RWPE2 (cell line): ENCODE results near the gene MESP2.

ENCODE experiments used
- ATAC-seq: fragments of 200-7000 bp; cut with Tn5 transposase; 3 replicates; pipeline ENCODE4 v1.9.1; 2021; ENCODE audit warnings: low read depth
- DNase-seq: peaks from one replicate; pipeline ENCODE4 v3.0.0-alpha.2; 2020; ENCODE audit warnings: low spot score
- H3K27ac ChIP-seq: fragments of 450-650 bp; 2 replicates; pipeline ENCODE4 v1.5.1; 2017; ENCODE audit warnings: mild to moderate bottlenecking; ENCODE audit not compliant: poor library complexity, severe bottlenecking
- H3K27me3 ChIP-seq: fragments of 250-450 bp; sonication (Bioruptor Pico); 2 replicates; pipeline ENCODE4 v1.5.1; 2021; ENCODE audit warnings: mild to moderate bottlenecking, moderate library complexity; ENCODE audit not compliant: insufficient read depth, poor library complexity, severe bottlenecking
- H3K36me3 ChIP-seq: fragments of 250-450 bp; sonication (Bioruptor Pico); 2 replicates; pipeline ENCODE4 v1.5.1; 2020; ENCODE audit warnings: low read depth, mild to moderate bottlenecking, moderate library complexity
- H3K4me1 ChIP-seq: fragments of 250-450 bp; sonication (Bioruptor Pico); 2 replicates; pipeline ENCODE4 v1.5.1; 2021; ENCODE audit warnings: mild to moderate bottlenecking, moderate library complexity; ENCODE audit not compliant: insufficient read depth, poor library complexity, severe bottlenecking
- H3K4me3 ChIP-seq: fragments of 250-450 bp; sonication (Bioruptor Pico); 2 replicates; pipeline ENCODE4 v1.5.1; 2021; ENCODE audit warnings: mild to moderate bottlenecking, moderate library complexity; ENCODE audit not compliant: severe bottlenecking
- H3K9me3 ChIP-seq: fragments of 250-450 bp; sonication (Bioruptor Pico); 2 replicates; pipeline ENCODE4 v1.5.1; 2021; ENCODE audit warnings: mild to moderate bottlenecking, moderate library complexity; ENCODE audit not compliant: severe bottlenecking
- CTCF ChIP-seq: fragments of 450-650 bp; IDR thresholded peaks from one replicate; pipeline ENCODE4 v1.5.1; 2017; ENCODE audit warnings: mild to moderate bottlenecking, moderate library complexity; ENCODE audit not compliant: poor library complexity, severe bottlenecking

Gene MESP2

GRCh38 chr15:89783111-89783860 is 7.2 kb downstream of the MESP2 start:
- Histone ChIP-seq H3K27me3 (no peaks in the 10 kb centered on the region), H3K36me3 (peaks cover 12% of the 10 kb centered on the region), H3K27ac (peak overlapping the region; percentile 82), H3K9me3 (peaks cover 5% of the 10 kb centered on the region), H3K4me3 (no peak overlapping the region), H3K4me1 (peaks cover 33% of the 10 kb centered on the region)
- TF ChIP-seq CTCF = no peak
- no peak for ATAC-seq
- DNase-seq = peak; percentile 76

GRCh38 chr15:89783861-89784685 is 7.9 kb downstream of the MESP2 start:
- no peak overlapping the region for H3K4me3 ChIP-seq
- no peaks in the 10 kb centered on the region for H3K27me3 ChIP-seq
- peak overlapping the region; percentile 82 for H3K27ac ChIP-seq
- peak; percentile 67 for DNase-seq
- H3K9me3 ChIP-seq = peaks cover 5% of the 10 kb centered on the region
- ATAC-seq = no peak
- H3K4me1 ChIP-seq = peaks cover 33% of the 10 kb centered on the region
- no peak for TF ChIP-seq CTCF
- peaks cover 19% of the 10 kb centered on the region for H3K36me3 ChIP-seq

DNA sequence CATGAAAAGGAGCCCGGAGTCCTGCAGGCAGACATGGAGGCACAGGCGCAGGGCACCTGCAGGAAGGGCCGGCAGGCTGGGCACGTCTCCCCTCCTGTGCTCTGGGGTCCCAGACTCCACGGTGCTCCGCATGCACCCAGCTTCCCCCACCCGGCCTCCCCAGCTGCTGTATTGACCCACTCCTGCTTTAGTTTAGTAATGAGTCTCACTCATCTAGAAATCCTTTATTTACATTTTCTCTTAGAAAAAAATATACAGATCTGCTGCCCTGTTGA is 8.5 kb downstream of the MESP2 start:
- H3K4me3 ChIP-seq = no peak overlapping the region
- no peak for DNase-seq
- no peaks in the 10 kb centered on the region for H3K27me3 ChIP-seq
- no peak for TF ChIP-seq CTCF
- peaks cover 5% of the 10 kb centered on the region for H3K9me3 ChIP-seq
- peaks cover 24% of the 10 kb centered on the region for H3K36me3 ChIP-seq
- peaks cover 33% of the 10 kb centered on the region for H3K4me1 ChIP-seq
- H3K27ac ChIP-seq = peak overlapping the region; percentile 32
- ATAC-seq = no peak

- Histone ChIP-seq H3K9me3 (peaks cover 5% of the 10 kb centered on the region), H3K27me3 (no peaks in the 10 kb centered on the region), H3K36me3 (peaks cover 27% of the 10 kb centered on the region), H3K4me1 (peaks cover 33% of the 10 kb centered on the region), H3K4me3 (no peak overlapping the region), H3K27ac (peak overlapping the region; percentile 32)
- no peak for TF ChIP-seq CTCF
- DNase-seq (peak; percentile 70), ATAC-seq (no peak)
Observed at GRCh38 chr15:89785064-89785773, 9.1 kb downstream of the MESP2 start.
